Left renal pelvis (tissue), 4 donors: ENCODE data around the gene FAM185A. TPM values are rescaled to one million over a fixed set of nuclear protein-coding genes. Genes with fewer than 3 reads are reported as not detected.
"Not testable (repeated sequence)": the region's sequence is repeated elsewhere in the genome, so short reads cannot be mapped to it uniquely, and the experiment has no call there.

Experiments
- DNase-seq, 4 donors: peaks; one replicate each; pipeline ENCODE4 v3.0.0-alpha.2; 2013; ENCODE audit warnings: low read depth in 4 of 4, low spot score in 3 of 4
- polyA plus RNA-seq, 4 donors: library from polyadenylated mRNA; unstranded; fragments of 120-200 nt; gene quantifications; one replicate each; pipeline ENCODE4 v1.2.1, GENCODE V29; 2013; ENCODE audit not compliant: insufficient read length in 4 of 4

The FAM185A gene
- polyA plus RNA-seq, 4 donors: 7.8 to 12.9 (median 11.1) TPM

DNA sequence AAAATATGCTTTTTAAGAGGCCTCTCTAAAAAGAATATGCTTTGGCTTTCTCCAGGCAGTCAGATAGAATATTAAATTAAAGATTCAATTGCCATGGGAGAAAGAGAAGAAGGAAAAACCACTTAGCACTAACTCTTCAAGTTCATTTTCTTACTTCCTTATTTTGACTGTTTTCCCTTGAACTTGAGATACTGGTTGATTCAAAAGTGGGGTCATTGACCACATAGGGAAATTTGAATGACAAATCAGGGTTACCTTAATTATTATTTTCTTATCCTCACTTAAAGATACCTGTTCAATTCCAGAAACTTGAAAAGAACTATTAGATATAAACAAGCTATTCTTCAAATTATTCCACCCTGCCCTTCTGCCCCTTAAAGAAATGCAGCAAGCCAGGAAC is 27.4 kb downstream of the FAM185A start:
- not testable (repeated sequence) for DNase-seq

DNA sequence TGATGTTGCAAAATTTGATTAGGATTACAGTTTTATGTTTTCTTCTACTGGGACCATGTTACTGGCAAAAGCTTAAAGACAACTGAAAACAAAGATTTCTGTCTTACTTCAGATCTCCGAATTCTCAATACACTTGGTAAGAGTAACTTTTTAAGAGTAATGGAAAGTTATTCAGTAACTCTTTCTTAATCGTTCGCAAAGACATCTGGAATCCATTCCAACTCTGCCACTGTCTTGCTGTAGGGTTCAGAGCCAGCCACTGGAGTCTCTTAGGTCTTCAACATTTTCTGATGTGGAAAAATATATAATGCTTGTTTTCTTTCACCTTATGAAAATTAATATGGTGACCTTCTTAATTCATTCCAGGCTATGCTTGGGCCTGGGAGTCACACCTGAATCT is 29.9 kb downstream of the FAM185A start:
- DNase-seq: not testable (repeated sequence)

DNA sequence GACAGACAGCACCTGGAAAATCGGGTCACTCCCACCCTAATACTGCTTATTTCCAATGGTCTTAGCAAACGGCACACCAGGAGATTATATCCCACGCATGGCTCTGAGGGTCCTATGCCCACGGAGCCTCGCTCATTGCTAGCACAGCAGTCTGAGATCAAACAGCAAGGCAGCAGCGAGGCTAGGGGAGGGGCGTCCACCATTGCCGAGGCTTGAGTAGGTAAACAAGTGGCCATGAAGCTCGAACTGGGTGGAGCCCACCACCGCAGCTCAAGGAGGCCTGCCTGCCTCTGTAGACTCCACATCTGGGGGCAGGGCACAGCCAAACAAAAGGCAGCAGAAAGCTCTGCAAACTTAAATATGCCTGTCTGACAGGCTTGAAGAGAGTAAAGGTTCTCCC is 32.1 kb downstream of the FAM185A start:
- not testable (repeated sequence) for DNase-seq

DNA sequence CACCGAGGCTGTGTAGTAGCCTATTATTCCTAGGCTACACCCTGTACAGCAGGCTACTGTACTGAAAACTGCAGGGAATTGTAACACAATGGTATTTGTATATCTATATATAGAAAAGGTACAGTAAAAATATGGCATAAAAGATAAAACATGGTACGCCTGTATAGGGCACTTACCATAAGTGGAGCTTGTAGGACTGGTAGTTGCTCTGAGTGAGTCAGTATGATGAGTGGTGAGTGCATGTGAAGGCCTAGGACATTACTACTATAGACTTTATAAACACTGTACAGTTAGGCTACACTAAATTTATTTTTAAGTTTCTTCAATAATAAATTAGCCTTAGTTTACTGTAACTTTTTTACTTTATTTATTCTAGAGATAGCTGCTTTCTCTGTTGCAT is 40.0 kb downstream of the FAM185A start:
- DNase-seq: not testable (repeated sequence)

DNA sequence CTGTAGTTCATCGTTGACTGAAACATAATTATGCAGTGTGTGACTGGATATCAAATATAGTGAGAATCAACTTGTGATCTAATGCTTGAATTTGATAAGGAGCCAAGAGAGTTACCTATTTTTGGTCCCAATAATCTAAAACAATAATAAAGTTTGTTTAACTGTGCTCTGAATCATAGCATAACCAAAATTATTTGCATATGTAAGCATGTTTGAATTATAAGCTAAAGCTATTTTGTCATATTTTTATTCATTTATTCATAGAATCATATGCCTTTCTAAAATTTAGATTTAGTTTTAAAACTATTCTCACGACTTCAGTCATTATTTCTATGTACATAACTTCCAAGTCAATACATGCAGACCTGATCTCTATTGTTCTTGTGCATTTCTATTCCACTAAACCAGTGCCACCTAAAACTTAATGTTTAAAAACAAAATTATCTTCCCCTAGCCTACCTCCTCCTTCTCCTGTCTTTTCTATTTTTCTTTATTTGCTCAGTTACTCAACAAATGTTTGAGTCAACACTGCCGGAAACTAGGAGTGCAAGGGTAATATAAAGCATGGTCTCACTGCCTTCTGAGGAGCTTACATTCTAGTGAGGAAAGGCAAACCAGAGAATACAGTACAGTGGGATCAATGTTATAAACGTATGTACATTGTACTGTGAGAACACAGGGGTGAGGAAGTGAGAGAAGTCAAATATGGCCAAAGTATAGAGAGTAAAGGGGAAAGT is 41.7 kb downstream of the FAM185A start:
- DNase-seq: not testable (repeated sequence)

DNA sequence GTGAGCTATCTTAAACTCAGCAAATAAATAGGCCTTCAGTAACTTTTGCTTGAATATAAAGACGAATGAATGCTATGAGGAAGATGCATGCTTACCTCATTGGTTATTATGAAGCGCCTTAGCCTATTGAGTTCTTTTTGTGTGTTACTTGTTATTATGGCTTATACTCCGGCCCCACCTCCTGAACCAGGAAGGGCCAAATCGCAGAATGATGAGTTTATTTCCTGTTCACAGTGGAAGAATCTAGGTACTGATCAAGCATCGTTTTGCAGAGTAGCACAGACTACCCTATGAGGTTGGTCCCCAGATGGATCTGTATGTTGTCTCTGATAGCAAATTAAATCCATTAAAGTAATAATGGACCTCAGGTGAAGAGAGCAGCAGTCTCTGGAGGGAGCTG is 42.6 kb downstream of the FAM185A start:
- not testable (repeated sequence) for DNase-seq

DNA sequence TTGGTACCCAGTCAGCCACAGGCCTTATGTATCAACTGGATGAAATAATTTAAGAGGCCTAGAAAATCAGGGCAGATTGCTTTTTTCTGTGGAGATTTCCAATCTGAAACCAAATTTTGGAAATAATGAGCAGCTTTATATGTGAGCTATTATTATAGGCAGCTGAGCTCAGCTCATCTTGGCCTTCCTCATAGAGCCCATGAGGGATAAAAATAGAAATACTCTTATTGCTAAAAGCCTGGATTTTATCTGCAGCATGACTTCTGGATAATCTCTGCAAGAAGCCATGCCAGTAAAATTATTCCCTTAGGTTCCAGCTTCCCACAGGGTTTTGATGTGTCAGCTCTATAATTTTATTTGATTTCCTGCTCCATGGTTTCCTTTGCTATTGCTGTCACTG is 43.0 kb downstream of the FAM185A start:
- not testable (repeated sequence) for DNase-seq

DNA sequence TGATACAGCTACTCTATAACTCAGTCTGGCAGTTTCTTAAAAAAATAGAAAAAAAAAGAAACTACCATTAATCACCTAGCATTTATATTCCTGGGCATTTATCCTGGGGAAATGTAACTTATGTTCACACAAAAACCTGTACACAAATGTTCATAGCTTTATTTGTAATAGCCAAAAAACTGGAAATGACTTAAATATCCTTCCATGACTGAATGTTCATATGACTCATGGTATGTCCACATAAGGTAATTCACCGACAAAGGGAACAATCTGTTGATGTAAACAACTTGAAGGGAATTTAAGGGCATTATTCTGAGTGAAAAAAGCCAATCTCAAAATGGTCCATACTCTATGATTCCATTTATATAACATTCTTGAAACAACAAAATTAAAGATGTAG is 45.8 kb downstream of the FAM185A start:
- not testable (repeated sequence) for DNase-seq

DNA sequence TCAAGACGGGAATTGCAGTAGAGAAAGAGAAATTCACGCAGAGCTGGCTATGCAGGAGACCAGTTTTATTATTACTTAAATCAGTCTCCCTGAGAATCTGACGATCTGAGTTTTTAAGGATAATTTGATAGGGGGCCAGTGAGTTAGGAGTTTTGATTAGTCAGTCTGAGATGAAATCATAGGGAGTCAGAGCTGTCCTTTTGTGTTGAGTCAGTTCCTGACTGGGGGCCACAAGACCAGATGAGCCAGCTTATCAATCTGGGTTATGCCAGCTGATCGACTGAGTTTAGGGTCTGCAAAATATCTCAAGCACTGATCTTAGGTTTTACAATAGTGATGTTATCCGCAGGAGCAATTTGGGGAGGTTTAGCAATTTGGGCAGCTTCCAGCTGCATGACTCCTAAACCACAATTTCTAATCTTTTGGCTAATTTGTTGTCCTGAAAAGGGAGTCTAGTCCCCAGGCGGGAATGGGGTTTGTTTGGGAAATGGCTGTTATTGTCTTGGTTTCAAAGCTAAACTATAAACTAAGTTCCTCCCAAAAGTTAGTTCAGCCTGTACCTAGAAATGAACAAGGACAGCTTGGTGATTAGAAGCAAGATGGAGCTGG is 47.3 kb downstream of the FAM185A start:
- not testable (repeated sequence) for DNase-seq

DNA sequence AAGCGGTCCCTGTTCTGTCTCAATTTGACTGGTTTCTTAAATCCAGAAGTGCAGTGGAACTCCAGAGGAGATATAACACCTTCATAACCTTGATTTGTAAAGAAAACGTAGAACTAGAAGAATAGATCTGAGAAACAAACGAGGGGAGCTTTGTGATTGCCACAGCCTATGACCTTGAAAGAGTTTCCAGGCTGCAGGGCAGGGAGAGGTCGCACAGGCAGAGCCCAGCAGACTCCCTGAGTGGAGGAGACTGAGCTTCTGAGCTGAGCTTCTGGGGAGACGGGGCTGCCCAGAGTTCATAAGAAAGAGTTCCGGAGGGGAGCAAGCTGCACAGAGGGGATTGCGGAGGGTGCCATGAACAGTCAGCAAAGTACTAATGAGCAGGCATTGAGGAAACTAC is 57.8 kb downstream of the FAM185A start:
- no peak for DNase-seq

DNA sequence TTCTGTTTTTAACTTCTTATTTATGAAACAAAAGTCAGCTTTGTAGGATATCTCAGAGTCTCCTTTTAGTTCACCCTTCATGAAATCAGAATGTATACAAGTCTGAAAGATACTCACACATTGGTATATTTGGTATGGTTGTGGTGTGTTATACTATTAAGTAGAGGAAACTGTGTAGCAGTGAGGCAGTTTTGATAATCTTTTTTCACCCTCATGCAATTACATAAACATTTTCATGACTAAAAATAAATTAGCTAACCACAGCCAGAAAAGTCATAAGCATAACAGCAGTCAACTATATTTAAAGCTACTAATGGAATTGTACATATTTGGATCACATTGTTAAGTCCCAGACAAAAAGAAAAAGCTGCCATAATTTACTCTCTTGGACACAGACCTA is 62.1 kb downstream of the FAM185A start:
- DNase-seq: no peak

DNA sequence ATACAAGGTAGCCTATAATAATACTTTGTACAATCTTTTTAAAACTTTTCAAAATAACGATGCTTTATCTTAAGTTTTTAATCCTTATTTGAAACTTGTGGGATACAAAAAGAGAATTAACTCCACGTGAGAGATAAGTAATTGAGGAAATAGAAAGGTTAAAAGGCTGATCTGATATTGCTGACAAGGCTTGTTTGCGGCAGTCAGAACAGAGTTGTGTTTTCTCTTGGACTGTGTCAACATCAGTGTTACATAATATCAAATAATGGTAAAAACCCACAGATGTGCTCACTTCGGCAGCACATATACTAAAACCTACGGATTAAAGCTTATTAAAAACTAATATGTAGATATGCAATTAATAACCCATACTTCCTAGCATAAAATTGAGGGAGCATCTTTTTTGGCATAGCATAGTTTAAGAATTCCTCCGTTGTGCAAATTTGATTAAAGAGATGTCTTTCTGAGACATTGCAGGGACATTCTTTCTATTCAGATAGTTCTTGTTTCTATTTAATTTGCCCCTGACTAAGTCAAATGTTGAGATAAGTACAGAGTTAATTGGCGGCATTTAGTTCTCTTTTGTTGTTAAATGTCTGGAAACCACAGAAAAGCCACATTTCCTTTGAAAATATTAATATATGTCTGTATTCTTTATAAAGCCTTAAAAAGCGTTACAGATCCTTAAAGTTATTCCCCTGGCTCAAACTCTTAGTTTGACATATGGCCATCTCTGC is 63.3 kb downstream of the FAM185A start:
- no peak for DNase-seq

DNA sequence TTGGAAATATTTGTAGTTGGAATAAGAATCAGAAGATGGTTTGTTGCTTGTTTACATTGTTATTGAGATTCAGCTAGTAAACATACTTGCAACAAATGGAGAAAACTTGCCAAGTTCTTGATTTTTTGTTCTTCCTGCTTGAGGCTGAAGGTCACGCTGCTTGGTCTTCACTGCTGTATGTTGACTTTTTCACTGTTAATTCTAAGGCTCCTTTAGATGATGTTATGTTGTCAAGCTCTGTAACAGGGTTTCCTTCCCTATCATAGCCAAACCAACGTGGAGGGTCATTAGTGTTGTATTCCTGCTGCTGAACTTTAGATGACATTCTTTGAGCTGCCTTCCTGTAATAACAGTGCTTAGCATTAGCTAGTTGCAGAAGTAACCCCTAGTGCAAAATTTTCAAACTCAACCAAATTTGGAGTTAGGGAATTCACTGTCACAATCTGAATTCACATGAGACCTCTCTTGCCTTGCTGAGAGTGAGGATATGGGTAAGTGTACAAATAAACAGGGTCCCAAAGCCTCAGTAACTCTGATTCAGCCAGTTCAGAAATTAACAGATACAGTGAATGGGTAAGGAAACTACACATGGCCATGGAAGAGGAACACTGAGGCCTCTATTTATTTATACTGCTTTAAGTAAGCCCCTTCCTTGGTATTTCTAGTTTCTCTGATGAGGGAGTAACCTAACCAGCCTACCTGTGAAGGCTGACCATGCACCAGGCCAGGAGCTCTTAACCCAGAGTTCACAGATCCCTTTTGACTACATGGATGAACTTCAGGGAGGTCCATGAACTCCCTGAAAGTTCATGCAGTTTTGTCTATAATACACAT is 64.6 kb downstream of the FAM185A start:
- DNase-seq: peak in 1 of 4 donors; percentile 7

DNA sequence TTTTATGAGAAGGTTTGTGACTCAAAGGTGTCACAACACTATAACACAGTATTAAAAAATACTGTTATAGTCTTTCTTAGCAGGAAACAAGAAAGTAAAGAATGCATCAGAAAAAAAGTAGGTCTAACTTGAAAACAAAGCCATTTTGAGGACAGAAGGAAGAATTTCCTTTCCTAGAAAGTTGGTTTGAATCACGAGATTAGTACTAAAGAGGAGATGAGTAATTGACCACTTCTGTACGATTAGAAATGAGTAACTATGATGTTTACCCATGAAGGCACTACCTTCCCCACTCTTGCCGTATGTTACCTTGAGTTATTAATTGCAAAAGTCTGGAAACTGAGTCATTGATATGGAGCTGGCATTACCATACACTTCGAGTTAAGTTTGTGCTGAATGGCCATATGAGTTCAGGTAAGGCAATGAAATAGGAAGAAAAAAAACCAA is 65.2 kb downstream of the FAM185A start:
- no peak for DNase-seq

DNA sequence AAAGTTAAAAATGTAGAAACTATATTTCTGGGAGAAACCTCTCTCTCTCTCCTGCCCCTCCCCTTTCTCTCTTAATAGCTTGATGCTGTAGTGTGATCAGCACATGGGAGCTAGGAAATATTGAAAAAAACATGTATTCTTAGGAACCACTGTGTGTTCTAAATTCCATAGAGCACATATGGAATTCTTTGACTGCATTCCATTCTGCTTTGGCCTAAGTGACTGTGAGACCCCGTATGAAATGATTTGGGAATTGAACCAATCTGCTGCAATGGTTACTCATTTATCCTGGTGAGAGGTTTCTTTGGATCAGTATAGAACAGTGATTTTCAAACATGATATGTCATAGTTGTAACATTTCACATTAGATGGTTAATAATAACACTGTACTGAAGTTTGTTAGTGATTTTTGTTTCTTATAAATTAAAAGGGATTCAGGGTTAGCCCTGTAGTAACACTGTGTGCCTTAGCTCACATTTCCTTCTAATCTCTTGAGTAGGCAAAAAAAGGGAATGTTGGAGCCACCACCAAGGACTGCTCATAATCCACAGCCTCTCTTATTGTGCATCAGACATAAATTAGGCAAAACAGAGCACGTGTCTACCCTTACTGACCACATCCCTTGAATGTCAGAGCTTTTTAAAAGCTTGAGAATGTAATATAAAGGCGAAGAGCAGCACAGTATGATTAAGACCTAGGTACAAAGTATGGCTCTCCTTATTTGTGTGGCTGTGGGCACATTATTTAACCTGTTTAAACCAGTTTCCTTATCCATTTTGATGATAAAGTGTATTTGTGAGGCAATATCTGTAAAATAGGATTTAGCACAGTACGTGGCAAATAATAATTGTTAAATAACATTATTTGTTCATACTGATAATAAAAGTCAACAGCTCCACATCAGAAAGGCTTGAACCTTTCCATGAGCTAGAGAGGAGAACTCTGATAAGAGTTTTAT is 69.1 kb downstream of the FAM185A start:
- DNase-seq: no peak

DNA sequence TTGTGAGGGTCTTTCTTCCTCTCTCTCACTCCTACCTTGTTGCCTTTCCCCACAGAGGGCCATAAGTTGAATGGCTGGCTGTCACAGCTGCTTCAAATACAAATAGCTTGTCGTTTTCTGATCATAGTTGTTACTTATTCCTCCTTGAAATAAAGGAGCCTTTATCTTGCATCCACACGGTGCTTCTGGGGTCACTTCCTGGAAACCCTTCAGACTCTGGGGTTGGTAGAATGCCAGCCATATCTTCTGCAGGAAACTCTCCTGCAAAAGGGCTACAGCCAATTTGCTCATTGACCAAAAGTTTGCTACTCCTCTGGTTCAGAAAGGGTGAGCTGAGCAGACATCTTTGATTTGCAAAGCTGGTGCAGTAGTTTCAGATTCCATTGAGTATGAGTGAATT is 70.4 kb downstream of the FAM185A start:
- no peak for DNase-seq

DNA sequence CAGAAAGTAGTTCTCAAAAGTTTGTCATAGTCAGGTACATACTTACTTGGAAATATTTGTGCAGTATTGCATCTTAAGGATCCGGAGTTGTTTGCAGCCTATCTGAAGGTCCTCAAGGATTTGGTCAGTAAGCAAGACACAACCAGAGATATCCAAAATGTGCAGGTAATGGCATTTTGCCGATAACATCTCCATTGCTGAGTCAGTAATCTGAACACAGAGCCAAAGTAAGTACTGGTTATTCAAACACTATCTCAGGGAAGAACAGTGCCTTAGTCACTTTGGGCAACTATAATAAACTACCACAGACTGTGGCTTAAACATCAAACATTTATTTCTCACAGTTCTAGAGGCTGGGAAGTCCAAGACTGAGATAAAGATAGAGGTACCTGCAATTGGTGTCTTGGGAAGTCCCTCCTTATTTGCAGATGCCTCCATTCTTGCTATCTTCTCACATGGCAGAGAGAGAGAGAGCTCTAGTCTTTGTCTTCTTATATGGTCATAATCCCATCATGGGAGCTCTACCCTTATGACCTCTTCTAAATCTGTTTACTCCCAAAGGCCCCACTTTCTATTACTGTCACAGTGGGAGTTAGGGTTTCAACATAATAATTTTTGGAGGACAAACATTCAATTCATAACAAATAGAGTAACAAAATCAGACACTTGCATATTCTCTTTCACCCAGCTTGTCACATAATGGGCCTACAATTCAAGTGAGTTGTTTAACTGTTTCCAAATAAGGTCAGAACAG is 73.4 kb downstream of the FAM185A start:
- DNase-seq: no peak

DNA sequence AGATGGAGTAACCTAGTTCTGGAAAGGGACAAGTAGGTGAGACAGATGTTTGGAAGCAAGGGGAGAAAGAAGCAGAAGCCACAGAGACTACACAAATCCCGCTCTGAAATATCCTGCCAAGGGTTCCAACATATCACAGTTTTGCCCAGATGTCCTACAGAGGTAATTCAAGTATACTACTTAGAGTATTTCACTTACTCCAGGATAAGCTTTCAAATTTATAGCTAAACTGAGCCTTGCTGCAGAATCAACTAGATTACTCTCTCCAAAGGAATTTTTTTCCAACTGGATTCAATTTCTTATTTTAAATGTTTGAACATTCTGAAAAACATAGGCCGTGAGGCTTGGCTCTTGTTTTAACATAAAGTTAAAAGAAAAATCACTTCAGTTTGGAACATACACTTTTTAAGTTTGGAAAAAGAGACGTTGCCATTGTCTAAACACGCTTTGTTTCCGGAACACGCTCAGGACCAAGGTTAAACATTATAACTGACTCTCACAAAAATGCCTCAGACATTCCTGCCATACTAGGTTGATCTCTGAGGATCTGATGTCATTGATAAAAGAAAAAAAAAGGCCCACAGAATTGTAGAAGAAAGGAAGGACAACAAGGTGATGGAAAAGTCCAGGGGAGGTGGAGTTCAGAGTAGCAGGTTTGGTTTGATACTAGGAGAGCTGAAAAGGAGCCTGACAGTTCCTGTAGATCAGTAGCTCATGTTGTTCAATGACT is 74.8 kb downstream of the FAM185A start:
- no peak for DNase-seq
